ENCODE data around the gene JAK3.
A peak's percentile ranks its signal among the peaks of the same experiment; 100 is the strongest.

Gene JAK3

GRCh38 chr19:17843292-17843827, 4.4 kb downstream of the JAK3 start:
- H3K4me3 ChIP-seq (ENCODE audit: low read depth, low read length), result no peak overlapping the region
- DNase-seq (ENCODE audit: low read depth), result no peak
- no peak for TF ChIP-seq CTCF (conservative IDR thresholded peaks at IDR 0.05; ENCODE audit: low read depth, low read length)

- TF ChIP-seq CTCF (conservative IDR thresholded peaks at IDR 0.05; ENCODE audit: low read depth, low read length), result no peak
- peak overlapping the region; percentile 54 for H3K4me3 ChIP-seq (ENCODE audit: low read depth, low read length)
- DNase-seq (ENCODE audit: low read depth), result no peak
Observed at GRCh38 chr19:17842663-17843291, 5.0 kb downstream of the JAK3 start.

GRCh38 chr19:17841810-17842662, 5.7 kb downstream of the JAK3 start:
- DNase-seq (ENCODE audit: low read depth), result peak; percentile 92
- H3K4me3 ChIP-seq (ENCODE audit: low read depth, low read length), result peak overlapping the region; percentile 54
- TF ChIP-seq CTCF (conservative IDR thresholded peaks at IDR 0.05; ENCODE audit: low read depth, low read length), result no peak

- H3K4me3 ChIP-seq (ENCODE audit: low read depth, low read length), result peak overlapping the region; percentile 44
- no peak for DNase-seq (ENCODE audit: low read depth)
- no peak for TF ChIP-seq CTCF (conservative IDR thresholded peaks at IDR 0.05; ENCODE audit: low read depth, low read length)
Observed at GRCh38 chr19:17841371-17841809, 6.4 kb downstream of the JAK3 start.

- no peak for TF ChIP-seq CTCF (conservative IDR thresholded peaks at IDR 0.05; ENCODE audit: low read depth, low read length)
- DNase-seq (ENCODE audit: low read depth), result no peak
- H3K4me3 ChIP-seq (ENCODE audit: low read depth, low read length), result no peak overlapping the region
Observed at GRCh38 chr19:17840019-17840418, 7.8 kb downstream of the JAK3 start.

- no peak overlapping the region for H3K4me3 ChIP-seq (ENCODE audit: low read depth, low read length)
- TF ChIP-seq CTCF (conservative IDR thresholded peaks at IDR 0.05; ENCODE audit: low read depth, low read length), result no peak
- no peak for DNase-seq (ENCODE audit: low read depth)
Observed at GRCh38 chr19:17837972-17838371, 9.8 kb downstream of the JAK3 start.
